B cell (primary cell): Measurements from ENCODE around the gene ARHGEF9. TPM values are rescaled to one million over a fixed set of nuclear protein-coding genes. Genes with fewer than 3 reads are reported as not detected.

Experiments used
- ATAC-seq: fragments of 200-7000 bp; cut with Tn5 transposase; one replicate; pipeline ENCODE4 v1.10.0; 2021; ENCODE audit warnings: low read depth, mild to moderate bottlenecking, moderate number of reproducible peaks, moderate library complexity
- CTCF ChIA-PET: fragments of 350-600 bp; sonication (Branson Sonifier 250); formaldehyde crosslinking; loops from one replicate; lab custom pipeline; 2021; ENCODE audit warnings: antibody characterized with exemption, inconsistent platforms; lab: Charles Lee
- POLR2A ChIA-PET: fragments of 350-600 bp; sonication (Branson Sonifier 250); formaldehyde crosslinking; loops from one replicate; lab custom pipeline; 2021; ENCODE audit warnings: antibody characterized with exemption; lab: Charles Lee
- DNase-seq: peaks from one replicate; pipeline ENCODE4 v3.0.0; 2013
- H2AFZ ChIP-seq: 2 replicates; pipeline ENCODE4 v1.6.1; 2012; ENCODE audit warnings: mild to moderate bottlenecking, low read depth, low read length; ENCODE audit not compliant: insufficient read depth, poor library complexity, severe bottlenecking
- H3K27ac ChIP-seq, 2 donors: 1 replicate in 1 of 2; 2 replicates in 1 of 2; pipeline ENCODE4 v1.5.1; 2012 to 2013; ENCODE audit warnings: low read length in 2 of 2, mild to moderate bottlenecking in 2 of 2, moderate library complexity in 1 of 2
- H3K27me3 ChIP-seq, 4 experiments: fragments of 200-600 bp in 1 of 4; sonication (generic) in 1 of 4; replicated peaks in 1 of 4; 1 replicate in 2 of 4; 2 replicates in 2 of 4; pipeline versions ENCODE4 v1.6.1 to v1.7.0; 2013 to 2016; ENCODE audit warnings: low read length in 3 of 4, mild to moderate bottlenecking in 2 of 4, mixed read lengths in 1 of 4, moderate library complexity in 1 of 4; ENCODE audit not compliant: insufficient read depth in 4 of 4, control insufficient read depth in 3 of 4; ENCODE audit errors: control extremely low read depth in 1 of 4
- H3K36me3 ChIP-seq, 2 experiments: replicated peaks in 1 of 2; 1 replicate in 1 of 2; 2 replicates in 1 of 2; pipeline versions ENCODE4 v1.6.1 to v1.7.1; 2013; ENCODE audit warnings: low read length in 1 of 2; ENCODE audit not compliant: insufficient read depth in 2 of 2, control insufficient read depth in 1 of 2; ENCODE audit errors: control extremely low read depth in 1 of 2, extremely low read depth in 1 of 2
- H3K4me1 ChIP-seq, 2 donors: fragments of 200-600 bp in 1 of 2; sonication (generic) in 1 of 2; 1 replicate in 1 of 2; 2 replicates in 1 of 2; pipeline versions ENCODE4 v1.5.1 to v1.6.1; 2013 to 2017; ENCODE audit warnings: low read length in 2 of 2; ENCODE audit not compliant: control insufficient read depth in 2 of 2, insufficient read depth in 2 of 2
- H3K4me2 ChIP-seq: replicated peaks from 2 replicates; pipeline ENCODE3; 2012; ENCODE audit warnings: mild to moderate bottlenecking, low read depth, low read length; ENCODE audit not compliant: poor library complexity, severe bottlenecking
- H3K4me3 ChIP-seq, 5 experiments: fragments of 200-600 bp in 1 of 5; sonication (generic) in 1 of 5; 1 replicate in 3 of 5; 2 replicates in 2 of 5; pipeline versions ENCODE4 v1.5.1 to v1.7.0; 2011 to 2016; ENCODE audit warnings: low read length in 4 of 5, mild to moderate bottlenecking in 4 of 5, low read depth in 2 of 5, control low read depth in 1 of 5, moderate library complexity in 1 of 5; ENCODE audit not compliant: insufficient read depth in 1 of 5; ENCODE audit errors: control extremely low read depth in 1 of 5, extremely low read depth in 1 of 5
- H3K79me2 ChIP-seq: fragments of 200-600 bp; sonication (generic); one replicate; pipeline ENCODE4 v1.6.0; 2016; ENCODE audit warnings: low read length; ENCODE audit not compliant: control insufficient read depth, insufficient read depth
- H3K9ac ChIP-seq: fragments of 200-600 bp; sonication (generic); 2 replicates; pipeline ENCODE4 v1.6.1; 2017; ENCODE audit warnings: mild to moderate bottlenecking, low read length, moderate library complexity
- H3K9me3 ChIP-seq, 3 donors: one replicate each; pipeline versions ENCODE4 v1.6.1 to v1.7.1; 2013; ENCODE audit warnings: low read length in 2 of 3; ENCODE audit not compliant: control insufficient read depth in 2 of 3, insufficient read depth in 1 of 3; ENCODE audit errors: control extremely low read depth in 1 of 3
- H4K20me1 ChIP-seq: 2 replicates; pipeline ENCODE4 v1.6.0; 2012; ENCODE audit warnings: mild to moderate bottlenecking, low read length; ENCODE audit not compliant: insufficient read depth, control insufficient read depth, poor library complexity, severe bottlenecking
- H3K27ac Mint-ChIP-seq: one replicate; pipeline ENCODE4 v1.8.0; 2021; ENCODE audit warnings: mixed read lengths
- H3K27me3 Mint-ChIP-seq: one replicate; pipeline ENCODE4 v1.8.0; 2021; ENCODE audit warnings: mixed read lengths
- H3K4me1 Mint-ChIP-seq: one replicate; pipeline ENCODE4 v1.8.0; 2021; ENCODE audit warnings: mixed read lengths
- H3K4me3 Mint-ChIP-seq: one replicate; pipeline ENCODE4 v1.8.0; 2021; ENCODE audit warnings: mixed read lengths
- H3K9me3 Mint-ChIP-seq: one replicate; pipeline ENCODE4 v1.8.0; 2022; ENCODE audit warnings: mixed read lengths; ENCODE audit not compliant: insufficient read depth
- EZH2 ChIP-seq: IDR thresholded peaks from 2 replicates; pipeline ENCODE4 v1.6.1; 2012; ENCODE audit warnings: borderline replicate concordance, low read depth, mild to moderate bottlenecking, moderate library complexity, low read length; ENCODE audit not compliant: insufficient read depth, poor library complexity, severe bottlenecking
- WGBS: methylation state at CpG from one replicate; pipeline ENCODE4 v1.1.5; 2013; ENCODE audit warnings: missing lambda C conversion rate; ENCODE audit not compliant: insufficient coverage; 5-methylcytosine and 5-hydroxymethylcytosine counted together
- intact Hi-C: fragments of 100-400 bp; cut with micrococcal nuclease; formaldehyde crosslinking; loops from one replicate; pipeline ENCODE4 v1.10.0; 2022
- polyA plus RNA-seq: library from polyadenylated mRNA; depleted of rRNA; stranded (reverse); fragments of >200 nt; gene quantifications from 2 replicates; pipeline ENCODE4 v1.2.3, GENCODE V29; 2012
- total RNA-seq, 2 donors: library from RNA; stranded (reverse); fragments of 120-200 nt in 1 of 2; gene quantifications; 1 replicate in 1 of 2; 2 replicates in 1 of 2; pipeline versions ENCODE4 v1.2.3 to v1.2.4, GENCODE V29; 2013 to 2022
- TF ChIP-seq, protein P1 (sequence below): fragments of 200-600 bp; IDR thresholded peaks from one replicate; pipeline ENCODE4 v1.8.0; 2022; ENCODE audit warnings: antibody characterized with exemption, mild to moderate bottlenecking

ARHGEF9 gene
- total and polyA plus RNA-seq, 2 donors (not counting 1 experiment from before 2014, with no cell fraction given): 10.1 to 29.3 TPM

DNA sequence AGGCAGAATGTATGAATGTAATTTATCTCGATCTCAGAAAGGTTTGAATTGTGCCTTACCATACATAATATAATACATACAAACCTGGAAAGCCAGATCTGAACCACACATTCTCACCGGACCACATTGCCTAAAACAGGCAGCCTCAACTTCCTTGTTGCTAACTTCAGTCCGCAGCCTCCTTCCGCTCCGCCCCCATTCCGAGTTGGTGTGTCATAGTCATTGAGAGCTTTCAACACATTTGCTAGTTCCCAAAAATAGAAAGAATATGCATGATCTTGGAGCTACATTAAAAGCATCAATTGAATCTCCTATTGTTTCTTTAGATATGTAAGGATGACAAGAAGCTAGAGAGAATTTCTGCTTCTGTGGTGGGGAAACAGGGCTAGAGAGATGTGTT, 127.2 kb downstream of the ARHGEF9 start:
- Mint-ChIP-seq H3K27me3 (no peaks in the 10 kb centered on the region), H3K9me3 (no peaks in the 10 kb centered on the region), H3K27ac (no peak overlapping the region), H3K4me1 (no peaks in the 10 kb centered on the region), H3K4me3 (no peak overlapping the region)
- H3K36me3 ChIP-seq: peaks cover 2% of the 10 kb centered on the region in 2 experiments
- no peaks in the 10 kb centered on the region for H3K79me2 ChIP-seq
- H3K4me2 ChIP-seq: no peak overlapping the region
- H2AFZ ChIP-seq: no peak overlapping the region
- intact Hi-C loops: no loop called here
- no peaks in the 10 kb centered on the region for H3K4me1 ChIP-seq
- DNase-seq (no peak), ATAC-seq (no peak)
- H3K27ac ChIP-seq: no peak overlapping the region
- H3K9me3 ChIP-seq: no peaks in the 10 kb centered on the region
- H4K20me1 ChIP-seq: no peaks in the 10 kb centered on the region
- ChIA-PET POLR2A (no interaction called here), CTCF (no interaction called here)
- WGBS: no CpG with 5 or more reads among the region's 6 CpGs
- TF ChIP-seq, protein P1, sequence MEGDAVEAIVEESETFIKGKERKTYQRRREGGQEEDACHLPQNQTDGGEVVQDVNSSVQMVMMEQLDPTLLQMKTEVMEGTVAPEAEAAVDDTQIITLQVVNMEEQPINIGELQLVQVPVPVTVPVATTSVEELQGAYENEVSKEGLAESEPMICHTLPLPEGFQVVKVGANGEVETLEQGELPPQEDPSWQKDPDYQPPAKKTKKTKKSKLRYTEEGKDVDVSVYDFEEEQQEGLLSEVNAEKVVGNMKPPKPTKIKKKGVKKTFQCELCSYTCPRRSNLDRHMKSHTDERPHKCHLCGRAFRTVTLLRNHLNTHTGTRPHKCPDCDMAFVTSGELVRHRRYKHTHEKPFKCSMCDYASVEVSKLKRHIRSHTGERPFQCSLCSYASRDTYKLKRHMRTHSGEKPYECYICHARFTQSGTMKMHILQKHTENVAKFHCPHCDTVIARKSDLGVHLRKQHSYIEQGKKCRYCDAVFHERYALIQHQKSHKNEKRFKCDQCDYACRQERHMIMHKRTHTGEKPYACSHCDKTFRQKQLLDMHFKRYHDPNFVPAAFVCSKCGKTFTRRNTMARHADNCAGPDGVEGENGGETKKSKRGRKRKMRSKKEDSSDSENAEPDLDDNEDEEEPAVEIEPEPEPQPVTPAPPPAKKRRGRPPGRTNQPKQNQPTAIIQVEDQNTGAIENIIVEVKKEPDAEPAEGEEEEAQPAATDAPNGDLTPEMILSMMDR: no peak
- TF ChIP-seq EZH2: no peak
- no peak overlapping the region for H3K9ac ChIP-seq
- H3K27me3 ChIP-seq: no peaks in the 10 kb centered on the region
- no peak overlapping the region for H3K4me3 ChIP-seq

DNA sequence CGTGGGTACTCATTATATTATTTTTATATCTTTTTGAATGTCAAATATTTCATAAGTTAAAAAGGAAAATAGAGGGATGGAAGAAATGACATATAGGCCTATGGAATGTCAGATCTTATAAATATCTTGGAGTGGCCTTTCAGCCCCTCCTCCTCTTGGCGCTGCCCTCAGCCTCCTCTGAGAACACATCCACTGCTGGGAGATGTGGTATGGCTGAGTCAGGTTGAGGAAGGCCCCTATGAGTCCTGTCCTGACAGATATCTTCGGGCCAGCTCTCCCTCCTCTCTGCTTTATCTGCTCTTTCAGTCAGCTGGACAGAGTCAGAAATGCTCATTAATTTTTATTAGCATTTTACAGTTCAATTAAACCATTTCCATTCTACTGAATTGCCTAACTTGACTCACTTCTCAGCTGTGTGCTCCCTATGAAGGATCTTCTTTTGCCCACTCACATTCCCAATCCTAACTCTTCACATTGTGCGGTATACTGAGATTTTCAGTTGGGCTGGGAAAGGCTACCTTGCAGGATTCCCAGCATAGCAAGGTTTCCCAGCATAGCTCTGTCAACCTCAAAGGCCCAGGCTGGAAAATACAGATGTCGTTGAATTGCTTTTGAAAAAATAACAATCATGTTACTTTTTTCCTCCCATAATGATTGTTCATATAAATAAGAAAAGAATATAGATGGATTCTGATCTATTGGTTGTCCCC, 128.0 kb downstream of the ARHGEF9 start:
- no peak for DNase-seq
- Mint-ChIP-seq H3K4me1 (no peaks in the 10 kb centered on the region), H3K27ac (no peak overlapping the region), H3K4me3 (no peak overlapping the region), H3K27me3 (no peaks in the 10 kb centered on the region), H3K9me3 (no peaks in the 10 kb centered on the region)
- Histone ChIP-seq H3K79me2 (no peaks in the 10 kb centered on the region), H3K9ac (no peak overlapping the region), H3K9me3 (no peaks in the 10 kb centered on the region), H2AFZ (no peak overlapping the region), H3K4me1 (no peaks in the 10 kb centered on the region), H3K27me3 (no peaks in the 10 kb centered on the region), H3K4me3 (no peak overlapping the region), H3K4me2 (no peak overlapping the region), H3K27ac (no peak overlapping the region), H4K20me1 (no peaks in the 10 kb centered on the region), H3K36me3 (peaks cover 2% of the 10 kb centered on the region in 2 experiments)
- TF ChIP-seq, protein P1: no peak
- TF ChIP-seq EZH2: no peak
- POLR2A ChIA-PET: no interaction called here
- CTCF ChIA-PET: no interaction called here
- intact Hi-C loops: no loop called here
- no peak for ATAC-seq
- WGBS: no CpG with 5 or more reads among the region's 5 CpGs
